GM11168 (cell line): ENCODE data around the gene TMEM82.

ENCODE experiments used
- in situ Hi-C: fragments of 300-500 bp; cut with MboI; formaldehyde crosslinking; loops from one replicate; pipeline ENCODE4 v1.12.0; 2022; ENCODE audit warnings: low sequenced_read_pairs; ENCODE audit not compliant: unreplicated experiment

Gene TMEM82

GRCh38 chr1:15755021-15755645 lies 12.8 kb downstream of the TMEM82 start:
- in situ Hi-C loops, result no loop called here

DNA sequence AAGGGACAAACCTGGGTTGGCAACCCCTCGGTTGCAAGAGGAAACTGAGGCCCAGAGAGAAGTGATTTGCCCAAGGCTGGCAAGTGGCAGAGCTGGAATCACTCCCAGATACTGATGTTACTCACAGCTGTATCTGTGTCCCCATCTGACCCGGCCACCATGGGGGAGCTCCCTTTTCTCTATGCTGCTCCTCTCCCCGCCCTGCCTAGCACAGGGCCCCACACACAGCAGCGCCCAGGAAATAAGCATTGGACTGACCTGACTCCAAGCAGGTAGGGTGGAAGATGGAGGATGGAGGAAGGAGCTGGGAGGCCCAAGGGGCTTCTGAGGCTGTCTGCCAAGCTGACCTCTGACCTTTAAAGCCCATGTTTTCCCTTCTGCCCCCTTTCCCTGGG lies 13.3 kb downstream of the TMEM82 start:
- in situ Hi-C loops, result no loop called here

GRCh38 chr1:15756143-15757015 lies 14.1 kb downstream of the TMEM82 start:
- in situ Hi-C loops, result no loop called here

DNA sequence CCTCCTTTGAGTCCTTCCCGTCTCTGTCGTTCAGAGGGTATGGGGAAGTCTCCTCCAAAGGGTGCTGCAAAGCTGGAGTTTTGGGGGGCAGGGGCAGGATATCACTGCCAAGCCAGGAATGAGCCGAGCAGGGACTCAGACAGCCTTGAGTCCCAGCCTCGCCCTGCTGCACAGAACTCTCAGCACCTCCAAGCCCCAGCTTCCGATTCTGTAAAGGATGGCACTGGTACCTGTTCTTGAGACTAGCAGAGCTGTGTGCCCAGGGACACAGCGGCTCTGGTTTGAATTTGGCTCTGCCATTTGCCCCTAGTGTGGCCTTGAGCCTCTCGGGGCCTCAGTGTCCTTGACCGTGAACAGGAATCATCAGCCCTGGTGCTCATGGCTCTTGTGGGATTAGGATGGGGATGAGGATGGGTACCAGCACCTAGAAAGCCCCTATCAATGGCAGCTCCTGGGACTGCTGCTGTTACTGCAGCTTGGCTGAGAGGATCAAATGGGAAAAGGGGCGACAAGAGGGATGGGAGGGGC lies 14.8 kb downstream of the TMEM82 start:
- in situ Hi-C loops, result no loop called here

DNA sequence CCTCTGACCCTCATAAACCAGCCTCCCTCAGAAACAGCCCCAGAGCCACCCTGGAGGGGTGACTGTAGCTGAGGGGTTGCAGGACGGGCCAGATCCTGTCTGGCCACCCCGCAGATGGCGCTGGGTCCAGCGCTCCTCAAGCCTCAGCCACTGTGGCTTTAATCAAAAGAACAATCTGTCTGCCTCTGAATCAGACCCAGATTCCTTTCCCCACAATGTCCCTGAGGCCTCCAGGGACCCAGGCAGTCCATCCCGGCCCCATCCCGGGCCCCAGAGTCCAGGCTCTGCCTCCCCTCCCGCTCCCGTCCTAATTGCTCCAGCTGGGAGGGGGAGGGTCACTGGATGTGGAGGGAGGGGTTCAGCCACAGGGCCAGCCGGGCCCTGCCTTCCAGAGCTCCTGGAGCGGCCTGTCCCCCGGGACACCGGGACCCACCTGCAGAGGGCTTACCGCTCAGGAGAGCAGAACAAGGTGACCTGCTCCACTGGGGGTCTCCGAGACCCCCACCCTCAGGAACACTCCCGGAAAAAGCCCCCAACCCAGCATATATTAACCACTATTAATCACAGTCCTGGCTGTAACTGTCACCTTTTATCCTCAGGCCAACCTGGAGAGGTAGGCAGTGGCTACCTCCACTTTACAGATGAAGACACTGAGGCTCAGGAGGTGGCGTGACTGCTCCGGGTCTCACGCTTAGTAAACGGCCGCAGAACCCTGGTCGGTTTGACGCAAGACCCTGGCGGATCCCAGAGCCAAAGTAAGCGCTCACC lies 15.5 kb downstream of the TMEM82 start:
- in situ Hi-C loops, result no loop called here

DNA sequence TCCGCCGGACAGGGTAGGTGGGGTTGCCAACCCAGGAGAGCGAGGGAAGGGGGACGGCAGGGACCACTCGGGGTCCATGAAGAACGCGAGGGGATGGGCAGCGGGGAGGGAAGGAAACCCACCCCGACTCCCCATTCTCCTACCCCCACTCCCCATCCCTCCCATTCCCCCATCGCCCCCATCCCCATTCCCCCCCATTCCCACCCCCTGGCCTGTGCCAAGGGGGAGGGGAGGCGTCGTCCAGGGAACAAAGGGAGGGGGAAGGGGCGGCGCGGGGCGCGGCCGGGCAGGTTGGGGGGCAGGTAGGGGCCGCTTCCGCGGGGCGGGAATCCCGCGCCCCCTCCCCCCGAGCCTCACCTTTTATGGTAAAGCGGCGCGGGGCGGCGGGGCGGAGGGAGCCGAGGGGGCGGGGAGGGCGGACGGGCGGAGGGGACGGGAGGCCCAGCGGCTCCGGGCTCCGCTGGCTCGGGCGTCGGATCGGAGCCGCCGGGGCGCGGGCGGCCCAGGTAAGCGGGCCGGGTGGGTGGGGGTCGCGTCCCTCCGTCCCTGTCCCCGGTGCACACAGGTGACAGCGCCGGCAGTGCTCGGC lies 16.1 kb downstream of the TMEM82 start, which contains the start of gene FBLIM1:
TSS of gene FBLIM1 (plus strand) at position 453 of the 589 bp plus-strand sequence. CDS start 6,189 bp downstream, outside the sequence.
- in situ Hi-C loops, result no loop called here

DNA sequence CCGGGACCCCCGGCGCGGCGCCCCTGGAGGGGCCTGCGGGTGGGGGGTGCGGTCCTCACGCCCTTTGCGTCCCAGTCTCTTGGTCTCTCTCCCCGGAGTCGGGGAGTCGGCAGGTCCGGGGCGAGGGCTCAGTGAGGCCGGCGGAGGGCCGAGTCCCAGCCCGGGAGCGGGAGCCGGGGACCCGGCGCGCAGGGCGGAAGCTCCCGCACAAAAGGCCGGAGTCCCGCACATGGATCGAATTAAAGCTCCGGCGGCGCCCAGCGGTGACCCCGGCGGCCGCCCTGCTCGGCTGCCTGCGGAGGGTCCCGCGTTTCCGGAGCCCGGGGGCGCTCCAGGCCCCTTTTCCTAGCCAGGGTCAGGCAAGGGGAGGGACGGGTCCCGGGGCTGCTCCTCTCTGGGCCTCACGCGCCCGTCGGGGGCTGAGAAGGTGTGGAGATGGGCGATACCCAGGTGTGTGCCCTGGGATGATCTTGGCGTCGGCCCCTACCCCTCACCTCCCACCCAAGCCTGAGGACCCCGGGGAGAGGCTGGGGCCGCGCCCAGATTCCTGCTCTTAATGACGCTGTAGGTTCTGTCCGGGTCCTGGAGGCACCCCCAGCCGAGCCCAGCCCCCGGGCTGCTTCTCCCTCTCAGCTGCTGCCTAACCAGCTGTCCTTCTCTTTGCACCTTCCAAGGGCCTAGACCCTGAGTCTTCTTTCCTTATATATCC lies 16.8 kb downstream of the TMEM82 start:
- in situ Hi-C loops, result no loop called here

DNA sequence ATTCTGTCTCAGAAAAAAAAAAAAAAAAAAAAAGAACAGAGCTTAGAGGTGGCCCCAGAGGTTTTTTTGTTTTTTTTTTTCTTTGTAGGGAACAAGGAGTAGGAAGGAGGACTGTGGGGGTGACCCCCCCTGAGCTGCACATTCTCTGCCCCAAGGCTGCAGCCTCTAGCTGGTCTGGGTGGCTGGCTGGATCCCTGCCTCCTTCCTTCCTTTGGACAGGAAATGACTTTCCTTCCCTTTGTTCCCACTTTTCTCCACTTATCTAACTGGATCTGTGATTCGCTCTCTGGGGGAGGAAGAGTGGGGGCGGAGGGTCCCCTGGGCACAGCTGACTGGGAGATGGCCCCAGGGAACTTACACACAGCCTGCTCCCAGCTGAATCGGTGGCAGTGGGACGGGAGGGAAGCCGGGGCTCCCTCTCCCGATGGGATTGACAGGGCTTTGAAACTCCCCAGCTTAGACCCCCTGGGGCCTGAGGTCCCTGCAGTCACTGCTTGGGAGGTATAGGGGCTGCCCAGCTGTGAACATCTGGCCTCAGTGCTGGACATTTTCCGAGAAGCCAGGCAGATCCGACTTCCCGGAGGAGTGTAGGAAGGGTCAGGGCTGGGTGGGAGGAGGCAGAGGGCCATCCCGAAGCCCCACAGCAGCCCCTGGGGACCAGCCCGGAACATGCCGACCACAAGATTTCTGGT lies 18.4 kb downstream of the TMEM82 start:
- in situ Hi-C loops, result no loop called here

DNA sequence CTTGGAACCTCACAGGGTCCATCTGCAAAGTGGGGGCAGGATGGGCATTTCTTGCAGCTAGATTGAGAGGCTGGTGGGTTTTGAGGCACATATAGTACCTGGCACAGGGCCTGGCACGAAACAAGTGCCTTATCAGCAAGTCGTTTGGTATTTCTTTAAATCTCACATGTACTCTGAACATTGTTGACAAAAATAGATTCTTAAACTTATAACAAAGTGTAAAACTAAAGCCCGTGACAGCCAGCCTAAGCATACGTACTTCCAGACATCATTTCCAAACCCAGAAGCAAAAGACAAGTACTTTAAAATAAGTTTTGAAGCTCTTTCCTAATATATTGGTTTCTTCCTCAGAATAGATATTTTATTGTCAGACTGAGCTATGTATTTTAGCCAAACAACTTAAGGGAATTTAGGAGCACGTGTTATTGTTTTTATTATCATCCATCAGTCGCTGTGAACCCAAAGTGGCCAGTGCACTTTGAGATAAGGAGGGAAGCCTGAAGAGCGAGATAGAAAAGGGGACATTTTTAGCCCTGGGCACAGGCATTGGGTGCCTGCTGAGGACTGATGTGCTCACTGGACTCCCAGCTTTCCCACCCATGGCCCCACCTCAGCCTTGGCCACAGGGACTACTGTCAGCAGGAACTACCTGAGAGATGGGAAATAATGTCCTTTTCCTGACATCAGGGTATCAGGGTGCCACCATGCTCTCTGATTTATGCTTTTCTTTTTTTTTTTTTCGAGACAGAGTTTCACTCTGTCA lies 19.2 kb downstream of the TMEM82 start:
- in situ Hi-C loops, result no loop called here

GRCh38 chr1:15762546-15762945 lies 20.2 kb downstream of the TMEM82 start:
- in situ Hi-C loops, result no loop called here

GRCh38 chr1:15764269-15764764 lies 22.0 kb downstream of the TMEM82 start:
- in situ Hi-C loops, result no loop called here

DNA sequence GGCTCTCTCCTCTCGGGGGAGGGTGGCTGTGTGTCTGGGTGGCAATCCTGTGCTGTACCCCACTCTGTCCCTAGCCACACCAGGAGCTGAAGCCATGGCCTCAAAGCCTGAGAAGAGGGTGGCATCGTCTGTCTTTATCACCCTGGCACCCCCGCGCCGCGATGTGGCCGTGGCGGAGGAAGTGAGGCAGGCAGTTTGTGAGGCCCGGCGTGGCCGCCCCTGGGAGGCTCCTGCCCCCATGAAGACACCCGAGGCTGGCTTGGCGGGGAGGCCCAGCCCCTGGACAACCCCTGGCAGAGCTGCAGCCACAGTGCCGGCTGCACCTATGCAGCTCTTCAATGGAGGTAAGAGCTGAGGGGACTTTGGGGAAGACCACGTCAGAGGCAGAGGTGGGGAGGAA lies 22.6 kb downstream of the TMEM82 start:
- in situ Hi-C loops, result no loop called here

DNA sequence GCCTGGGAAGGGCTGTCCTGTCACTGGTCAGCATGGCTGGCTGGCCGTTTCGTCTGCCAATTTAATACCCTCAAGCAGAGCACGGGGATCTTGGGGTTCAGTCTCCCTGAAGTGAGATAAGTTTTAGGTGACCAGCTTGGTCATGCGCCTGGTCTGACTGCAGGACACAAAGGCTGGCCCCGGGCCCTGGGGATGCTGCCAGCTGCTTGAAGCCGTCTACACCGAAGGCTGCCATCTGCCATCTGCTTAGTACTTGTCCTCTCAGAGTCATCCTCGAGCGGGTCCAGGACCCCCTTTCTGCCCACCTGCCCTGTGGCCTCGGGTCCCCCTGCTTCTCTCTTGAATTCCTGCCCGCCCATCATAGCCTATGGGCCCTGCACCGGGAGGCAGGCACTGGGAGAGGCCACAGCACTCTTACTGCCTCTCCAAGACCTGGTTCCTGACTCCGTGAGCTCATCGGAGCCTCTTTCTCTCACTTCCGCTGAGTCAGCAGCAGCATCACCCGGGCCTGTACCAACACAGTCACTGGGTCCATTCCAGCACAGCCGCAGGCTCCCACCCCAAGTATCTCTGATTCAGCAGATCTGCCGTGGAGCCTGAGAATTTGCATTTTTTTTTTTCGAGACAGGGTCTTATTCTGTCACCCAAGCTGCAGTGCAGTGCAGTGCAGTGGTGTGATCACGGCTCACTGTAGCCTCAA lies 23.3 kb downstream of the TMEM82 start:
- in situ Hi-C loops, result no loop called here

- in situ Hi-C loops, result no loop called here
Measured at GRCh38 chr1:15767941-15768340, 25.6 kb downstream of the TMEM82 start.

DNA sequence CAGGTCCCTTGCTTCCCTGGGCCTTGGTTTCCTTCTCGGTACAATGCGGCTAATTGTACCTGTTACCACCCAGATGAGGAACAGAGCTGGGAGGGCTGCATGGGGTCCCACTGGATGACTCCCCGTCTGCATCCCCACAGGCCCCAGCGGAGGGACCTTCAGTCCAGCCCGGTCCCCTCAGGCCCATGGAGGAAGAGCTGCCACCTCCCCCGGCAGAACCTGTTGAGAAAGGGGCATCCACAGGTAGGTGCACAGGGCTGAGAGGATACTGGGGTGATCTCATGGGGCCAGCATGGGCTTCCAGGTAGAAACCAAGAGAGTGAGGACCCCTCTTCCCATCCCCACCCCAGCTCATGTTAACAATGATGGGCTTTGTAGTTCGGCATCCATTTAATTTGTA lies 26.1 kb downstream of the TMEM82 start:
- in situ Hi-C loops, result no loop called here

GRCh38 chr1:15770313-15770962 lies 28.1 kb downstream of the TMEM82 start:
- in situ Hi-C loops, result no loop called here

DNA sequence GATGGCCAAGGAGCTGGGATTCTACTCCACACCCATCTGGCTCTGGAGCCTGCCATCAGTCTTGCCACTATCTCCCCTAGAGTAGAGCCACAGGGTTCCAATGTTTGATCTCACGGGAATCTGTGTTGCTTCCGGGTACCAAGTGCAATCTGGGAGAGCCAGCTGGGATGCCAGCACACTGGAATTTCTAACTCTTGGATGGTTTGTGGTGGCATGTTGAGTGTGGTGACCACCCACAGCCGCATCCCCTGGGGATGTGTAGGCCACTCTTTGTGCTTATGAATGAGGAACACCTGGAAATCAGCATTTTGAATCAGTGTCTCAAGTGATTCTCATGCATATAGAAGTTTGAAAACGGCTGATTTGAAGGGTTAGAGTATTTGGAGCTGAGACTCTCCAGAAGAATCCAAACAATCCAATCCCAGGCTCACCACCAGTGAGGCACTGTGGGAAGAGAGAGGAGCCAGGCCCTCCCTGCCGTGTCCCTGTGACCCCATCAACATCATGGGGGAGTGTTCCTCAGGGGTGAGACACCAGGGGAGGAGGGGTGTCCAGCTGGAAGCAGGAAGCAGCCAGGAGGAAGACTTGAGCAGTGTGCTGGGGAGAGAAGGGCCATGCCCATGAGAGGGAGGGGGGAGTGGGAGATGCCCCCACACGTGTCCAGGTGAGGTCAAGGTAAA lies 29.7 kb downstream of the TMEM82 start:
- in situ Hi-C loops, result no loop called here
